HEK293T (cell line): ENCODE measurements around the gene AGAP1.

ENCODE experiments used
- ARNT ChIP-seq: fragments of 450-650 bp; IDR thresholded peaks from 2 replicates; pipeline ENCODE4 v1.6.1; 2017; ENCODE audit warnings: mild to moderate bottlenecking
- BHLHE40 ChIP-seq: fragments of 450-650 bp; IDR thresholded peaks from 2 replicates; pipeline ENCODE4 v1.6.1; 2016; ENCODE audit warnings: mild to moderate bottlenecking, moderate library complexity, borderline replicate concordance
- ELF4 ChIP-seq: fragments of 450-650 bp; IDR thresholded peaks from 2 replicates; pipeline ENCODE4 v1.6.1; 2017; ENCODE audit warnings: antibody characterized with exemption
- FOXA1 ChIP-seq: fragments of 450-650 bp; IDR thresholded peaks from 2 replicates; pipeline ENCODE4 v1.6.1; 2016; ENCODE audit warnings: mild to moderate bottlenecking
- FOXK2 ChIP-seq: fragments of 450-650 bp; IDR thresholded peaks from 2 replicates; pipeline ENCODE4 v1.6.1; 2016; ENCODE audit warnings: mild to moderate bottlenecking
- FOXM1 ChIP-seq: fragments of 450-650 bp; IDR thresholded peaks from 2 replicates; pipeline ENCODE4 v1.6.1; 2017; ENCODE audit warnings: mild to moderate bottlenecking, borderline replicate concordance
- HDGF ChIP-seq: fragments of 450-650 bp; IDR thresholded peaks from 2 replicates; pipeline ENCODE4 v1.6.1; 2017; ENCODE audit warnings: antibody characterized with exemption, borderline replicate concordance
- L3MBTL2 ChIP-seq: fragments of 450-650 bp; conservative IDR thresholded peaks from 2 replicates; pipeline ENCODE4 v1.6.1; 2016; ENCODE audit warnings: mild to moderate bottlenecking
- LEF1 ChIP-seq: fragments of 450-650 bp; IDR thresholded peaks from 2 replicates; pipeline ENCODE4 v1.6.1; 2017; ENCODE audit warnings: mild to moderate bottlenecking, borderline replicate concordance
- NFRKB ChIP-seq: fragments of 450-650 bp; IDR thresholded peaks from 2 replicates; pipeline ENCODE4 v1.6.1; 2016; ENCODE audit warnings: mild to moderate bottlenecking, moderate library complexity
- SP1 ChIP-seq: fragments of 450-650 bp; IDR thresholded peaks from 2 replicates; pipeline ENCODE4 v1.6.1; 2017
- SUZ12 ChIP-seq: fragments of 450-650 bp; IDR thresholded peaks from 2 replicates; pipeline ENCODE4 v1.6.1; 2016; ENCODE audit warnings: mild to moderate bottlenecking
- TARDBP ChIP-seq: fragments of 450-650 bp; IDR thresholded peaks from 2 replicates; pipeline ENCODE4 v1.6.1; 2016
- ZNF384 ChIP-seq: fragments of 450-650 bp; IDR thresholded peaks from 2 replicates; pipeline ENCODE4 v1.6.1; 2016

DNA sequence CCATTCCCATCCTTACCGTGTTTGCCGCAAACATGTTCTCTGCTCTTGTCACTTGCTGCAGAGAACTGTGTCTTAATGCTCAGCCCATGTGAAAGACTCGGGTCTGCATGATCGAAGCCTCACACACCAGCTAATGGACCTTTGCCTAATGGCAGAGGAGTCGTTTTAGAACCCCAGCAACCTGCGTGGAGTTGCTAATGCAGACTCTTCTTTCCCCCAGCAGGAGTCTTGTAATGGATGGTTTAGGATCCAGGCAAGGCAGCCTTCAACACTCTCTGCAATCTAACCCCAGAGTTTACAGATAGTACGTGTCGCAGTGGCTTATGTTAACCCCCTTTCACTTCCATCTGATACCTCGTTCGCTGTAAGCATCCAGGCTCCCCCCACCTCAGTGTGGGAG is 316.4 kb downstream of the AGAP1 start:
- no peak for TF ChIP-seq FOXA1
- TF ChIP-seq L3MBTL2, result no peak
- no peak for TF ChIP-seq BHLHE40
- TF ChIP-seq FOXM1, result no peak
- TF ChIP-seq TARDBP, result no peak
- no peak for TF ChIP-seq LEF1
- TF ChIP-seq SUZ12, result no peak
- no peak for TF ChIP-seq ARNT
- no peak for TF ChIP-seq FOXK2
- no peak for TF ChIP-seq ZNF384
- TF ChIP-seq ELF4, result no peak
- no peak for TF ChIP-seq NFRKB
- TF ChIP-seq HDGF, result no peak
- TF ChIP-seq SP1, result no peak
